GM19438 (cell line): ENCODE measurements around the gene MRNIP.
A peak's percentile ranks its signal among the peaks of the same experiment; 100 is the strongest.

ENCODE experiments used
- ATAC-seq: cut with Tn5 transposase; IDR thresholded peaks from one replicate; pipeline ENCODE4 v1.9.1; 2021; ENCODE audit warnings: low read depth; ENCODE audit not compliant: unreplicated experiment

Gene MRNIP

GRCh38 chr5:179822444-179822990 lies 36.1 kb downstream of the MRNIP start:
- no peak for ATAC-seq

GRCh38 chr5:179822059-179822432 lies 36.6 kb downstream of the MRNIP start:
- no peak for ATAC-seq

GRCh38 chr5:179821298-179822058 lies 37.1 kb downstream of the MRNIP start:
- ATAC-seq: peak; percentile 45

DNA sequence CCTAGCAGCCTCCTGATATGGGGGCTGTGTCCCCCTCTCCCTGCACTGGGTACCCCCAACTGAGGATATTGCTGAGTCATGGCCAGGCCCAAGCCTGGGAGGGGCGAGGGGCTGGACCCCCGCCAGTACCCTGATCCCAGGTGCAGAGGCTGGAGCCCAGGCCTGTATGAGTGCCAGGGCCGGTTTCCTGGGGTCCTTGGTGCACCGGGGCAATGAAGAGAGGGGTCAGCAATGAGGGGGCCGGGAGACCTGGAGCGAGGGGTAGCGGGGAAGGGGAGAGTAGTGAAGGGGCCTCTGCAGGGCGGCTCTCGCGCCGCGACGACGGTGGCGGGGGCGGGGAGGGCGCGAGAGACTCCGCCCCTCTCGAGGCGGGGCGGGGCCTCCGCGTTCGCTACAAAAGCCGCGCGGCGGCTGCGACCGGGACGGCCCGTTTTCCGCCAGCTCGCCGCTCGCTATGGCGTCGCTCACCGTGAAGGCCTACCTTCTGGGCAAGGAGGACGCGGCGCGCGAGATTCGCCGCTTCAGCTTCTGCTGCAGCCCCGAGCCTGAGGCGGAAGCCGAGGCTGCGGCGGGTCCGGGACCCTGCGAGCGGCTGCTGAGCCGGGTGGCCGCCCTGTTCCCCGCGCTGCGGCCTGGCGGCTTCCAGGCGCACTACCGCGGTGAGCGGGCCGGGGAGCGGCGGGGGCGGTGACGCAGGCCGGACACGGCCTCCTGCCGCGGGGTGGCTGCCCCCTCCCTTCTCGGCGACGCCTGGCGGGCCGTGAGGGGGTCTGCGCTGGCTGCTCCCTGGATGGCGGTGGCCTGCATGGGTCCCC lies 37.9 kb downstream of the MRNIP start, which contains the start of gene SQSTM1:
SQSTM1 (plus strand) TSS at position 423 of the 815 bp plus-strand sequence; CDS start at position 455, 32 bp downstream.
- peak; percentile 32 for ATAC-seq

GRCh38 chr5:179820127-179820482 lies 38.5 kb downstream of the MRNIP start:
- ATAC-seq: no peak

GRCh38 chr5:179819296-179820126 lies 39.1 kb downstream of the MRNIP start:
- ATAC-seq: peak; percentile 10

DNA sequence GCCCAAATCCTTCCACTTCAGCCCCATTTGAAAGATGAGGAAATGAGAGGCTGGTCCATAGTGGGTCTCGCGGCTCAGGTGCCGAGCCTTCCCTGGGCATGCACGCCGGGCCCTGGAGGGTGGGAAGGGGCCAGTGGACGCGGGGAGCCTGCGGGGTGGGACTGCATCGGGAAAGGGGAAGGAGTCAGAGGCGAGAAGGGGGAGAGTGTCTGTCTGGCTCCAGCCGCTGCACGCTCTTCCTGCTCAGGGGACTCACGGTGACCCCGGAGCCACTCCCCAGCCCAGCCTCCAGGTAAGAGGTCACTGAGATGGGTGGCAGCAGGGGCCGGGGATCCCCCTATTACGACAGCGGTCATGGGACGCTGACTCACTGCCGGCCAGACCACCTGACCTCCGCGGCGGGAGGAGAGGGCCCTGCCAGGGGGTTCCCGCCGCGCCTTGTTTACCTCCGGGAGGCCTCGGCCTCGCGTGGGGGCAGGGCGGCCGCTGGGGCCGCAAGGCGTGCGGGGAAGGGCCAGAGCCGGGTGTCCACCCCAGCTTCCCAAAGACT lies 39.8 kb downstream of the MRNIP start:
- ATAC-seq: peak; percentile 52

DNA sequence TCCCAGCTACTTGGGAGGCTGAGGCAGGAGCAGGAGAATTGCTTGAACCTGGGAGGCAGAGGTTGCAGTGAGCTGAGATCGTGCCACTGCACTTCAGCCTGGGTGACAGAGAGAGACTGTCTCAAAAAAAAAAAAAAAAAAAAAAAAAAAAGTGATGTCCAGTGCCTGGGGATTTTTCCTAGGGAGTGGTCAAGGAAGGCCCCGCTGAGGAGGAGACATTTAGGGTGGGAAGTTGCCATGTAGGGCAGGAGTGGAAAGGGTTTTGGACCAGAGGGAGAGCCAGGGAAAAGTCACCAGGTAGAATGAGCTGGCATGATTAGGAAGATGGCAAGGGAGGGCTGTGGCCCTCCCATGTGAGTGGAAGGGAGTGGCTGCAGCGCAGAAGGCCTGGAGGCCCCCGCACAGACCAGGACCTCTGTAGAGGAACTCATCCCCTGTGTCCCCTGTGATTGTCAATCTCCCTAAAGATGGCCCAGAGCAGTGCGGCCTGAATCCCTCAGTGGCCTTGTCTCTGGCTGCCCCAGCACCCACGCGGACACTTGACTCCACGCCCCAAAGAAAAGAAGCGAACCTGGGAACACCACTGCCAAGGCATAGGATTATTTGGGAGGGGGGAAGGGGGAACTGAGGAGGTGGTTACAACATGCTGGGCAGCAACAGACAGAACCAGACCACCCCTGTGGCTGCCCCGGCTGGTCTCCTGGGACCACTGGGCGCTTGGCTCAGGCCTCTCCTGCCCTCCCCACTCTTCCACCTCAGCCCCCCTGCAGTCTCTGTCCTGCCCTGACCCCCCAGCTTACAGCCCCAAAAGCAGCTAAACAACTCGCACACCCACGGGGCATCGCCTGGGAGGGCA lies 40.5 kb downstream of the MRNIP start:
- no peak for ATAC-seq

GRCh38 chr5:179817470-179817840 lies 41.2 kb downstream of the MRNIP start:
- ATAC-seq: no peak

DNA sequence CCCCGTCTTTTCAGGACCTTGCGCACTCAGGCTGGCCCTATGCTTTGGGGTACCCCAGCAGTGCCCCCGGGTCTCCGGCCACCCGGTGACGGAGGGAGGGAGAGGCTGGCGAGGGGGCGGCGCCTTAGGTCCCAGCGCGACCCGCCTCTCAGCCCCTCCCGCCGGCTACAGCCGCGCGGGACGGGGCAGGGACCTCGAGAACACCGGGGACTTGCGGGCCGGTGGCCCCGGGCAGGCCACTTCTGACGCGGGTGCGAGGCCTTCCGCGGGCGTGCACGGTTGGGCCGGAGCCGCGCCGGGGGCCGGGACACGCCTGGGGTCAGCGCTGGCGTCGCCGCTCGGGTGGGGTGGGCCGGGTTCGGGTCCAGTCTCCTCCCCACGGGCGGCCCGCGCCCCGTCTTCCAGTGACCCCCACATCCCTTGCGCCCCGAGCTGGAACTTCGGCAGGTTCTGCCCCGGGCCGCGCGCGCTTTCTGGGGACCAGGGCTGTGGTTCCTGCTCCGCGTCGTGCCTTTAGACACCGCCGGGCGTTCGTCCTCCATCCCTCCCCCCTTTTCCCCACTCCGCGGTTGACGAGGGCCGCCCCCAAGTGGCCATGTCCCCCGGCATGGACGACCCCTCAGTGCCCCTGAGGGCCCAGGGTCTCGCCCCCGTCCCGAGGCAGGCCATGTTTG lies 41.7 kb downstream of the MRNIP start:
- ATAC-seq: no peak

GRCh38 chr5:179816401-179816795 lies 42.2 kb downstream of the MRNIP start:
- no peak for ATAC-seq

DNA sequence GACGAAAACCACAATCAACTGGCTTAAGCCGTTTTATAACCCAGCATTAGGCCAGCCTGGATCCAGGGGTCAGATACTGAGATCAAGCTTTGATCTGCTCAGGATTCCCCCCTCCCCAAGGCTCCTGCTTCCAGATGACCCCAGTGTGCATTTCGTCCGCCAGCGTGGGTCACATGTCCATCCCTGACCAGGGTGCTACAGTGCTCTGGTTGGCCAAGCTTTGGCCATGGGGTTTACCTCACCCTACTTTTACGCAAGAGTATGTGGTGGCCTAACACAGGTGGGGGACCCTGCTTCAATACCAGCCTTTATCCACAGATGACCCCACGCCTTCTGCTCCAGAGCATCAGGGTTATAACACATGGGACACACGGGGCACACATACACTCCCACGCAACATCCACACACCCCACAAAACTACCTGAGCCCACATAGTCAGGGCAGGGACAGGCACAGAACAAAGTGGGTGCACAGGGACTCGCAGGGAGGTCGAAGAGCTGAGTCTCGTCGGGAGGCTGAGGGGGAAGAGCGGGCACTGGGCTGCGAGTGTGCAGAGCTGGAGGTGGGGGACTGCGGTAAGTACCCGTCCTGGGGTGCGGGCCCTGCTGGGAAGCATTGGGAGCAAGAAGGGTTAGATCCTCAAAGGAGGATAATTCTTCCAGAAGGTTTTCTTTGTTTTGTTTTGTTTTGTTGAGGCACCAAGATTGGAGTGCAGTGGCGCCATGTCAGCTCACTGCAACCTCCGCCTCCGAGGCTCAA lies 42.9 kb downstream of the MRNIP start:
- no peak for ATAC-seq

GRCh38 chr5:179814090-179814489 lies 44.5 kb downstream of the MRNIP start:
- no peak for ATAC-seq

- no peak for ATAC-seq
Observed at GRCh38 chr5:179812997-179813607, 45.5 kb downstream of the MRNIP start.

GRCh38 chr5:179812135-179812825 lies 46.3 kb downstream of the MRNIP start:
- ATAC-seq: no peak

DNA sequence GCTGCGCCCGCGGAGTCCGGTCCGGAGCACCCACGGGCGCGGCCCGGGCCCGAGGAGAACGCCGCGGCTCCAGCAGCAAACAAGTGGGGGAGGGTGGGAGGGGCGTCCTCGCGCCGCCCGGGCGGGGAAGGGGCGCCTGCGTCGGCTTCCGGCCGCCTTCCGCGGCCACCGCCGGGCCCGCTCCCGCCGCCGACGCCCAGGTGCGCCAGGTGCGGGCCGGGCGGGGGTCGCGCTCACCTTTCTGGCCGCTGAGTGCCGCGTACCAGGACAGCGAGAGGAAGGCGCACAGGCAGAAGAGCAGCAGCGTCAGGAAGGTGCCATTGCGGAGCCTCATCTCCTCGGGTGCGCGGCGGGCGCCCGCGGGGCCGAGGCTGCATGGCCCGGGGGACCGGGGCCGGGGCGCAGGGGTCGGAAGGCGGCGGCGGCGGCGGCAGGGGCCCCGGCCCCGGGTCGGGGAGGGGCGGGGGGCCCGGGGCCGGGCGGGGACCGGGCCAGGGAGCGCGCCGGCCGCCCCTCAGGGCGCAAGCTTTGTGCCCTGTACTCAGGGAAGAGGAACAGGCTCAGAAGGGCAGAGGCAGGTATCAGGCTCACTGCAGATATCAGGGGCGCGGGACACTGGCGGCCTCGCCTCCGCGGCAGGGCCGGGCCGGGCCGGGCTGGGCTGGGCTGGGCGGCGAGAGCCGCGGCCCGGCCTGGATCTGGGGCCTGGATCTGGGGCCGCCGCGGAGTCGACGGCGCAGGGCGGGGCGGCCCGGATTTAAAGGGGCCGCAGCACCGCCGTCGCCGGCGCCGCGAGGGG lies 52.2 kb downstream of the MRNIP start, which contains the start of gene MGAT4B:
MGAT4B (minus strand) TSS at position 617 of the 799 bp plus-strand sequence; CDS start at position 334, 283 bp downstream.
- peak; percentile 63 for ATAC-seq
